ENCODE results near the gene NRF1.
A peak's percentile ranks its signal among the peaks of the same experiment; 100 is the strongest.

The NRF1 gene

DNA sequence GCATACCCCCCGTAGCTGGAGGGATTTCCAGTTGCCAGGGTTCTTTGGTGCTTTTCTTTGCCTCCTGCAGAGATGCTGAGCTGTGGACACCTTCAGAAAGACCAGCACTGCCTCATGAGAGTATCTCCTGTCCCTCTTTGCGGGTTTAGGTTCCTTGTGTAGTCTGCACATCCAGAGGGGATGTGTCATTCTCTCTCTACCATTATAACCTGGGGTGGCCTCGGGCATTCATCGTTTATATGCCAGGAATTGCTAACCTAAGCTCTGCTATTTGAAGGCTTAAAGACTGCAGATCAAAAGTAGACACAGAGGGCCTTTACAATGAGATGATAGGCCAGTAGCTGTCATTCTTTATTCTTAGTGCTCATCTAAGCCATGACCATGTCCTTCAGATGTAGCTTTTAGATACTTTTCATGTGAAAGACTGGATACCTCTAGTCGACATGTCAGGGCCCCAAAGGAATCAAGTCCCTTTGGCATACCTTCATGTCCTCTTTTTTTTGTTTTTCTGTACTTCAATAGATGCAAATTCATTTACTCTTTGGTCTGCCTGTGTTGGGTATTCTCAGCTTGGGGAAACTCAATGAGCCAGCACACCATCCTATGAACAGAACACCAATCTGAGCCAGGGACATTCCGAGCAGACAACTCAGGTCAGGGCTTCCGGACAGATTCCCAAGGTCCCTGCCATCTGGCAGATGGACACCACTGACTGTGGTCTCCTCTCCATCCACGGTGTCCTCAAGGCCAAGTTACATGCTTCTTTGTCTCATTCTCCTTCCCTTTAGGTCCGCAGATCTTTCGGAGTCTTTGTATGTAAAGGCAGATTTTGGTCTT, 129.3 kb downstream of the NRF1 start:
- DNase-seq (ENCODE audit: low spot score) = no peak

- DNase-seq (ENCODE audit: low spot score) = no peak
Measured at GRCh38 chr7:129741743-129742213, 130.3 kb downstream of the NRF1 start.

DNA sequence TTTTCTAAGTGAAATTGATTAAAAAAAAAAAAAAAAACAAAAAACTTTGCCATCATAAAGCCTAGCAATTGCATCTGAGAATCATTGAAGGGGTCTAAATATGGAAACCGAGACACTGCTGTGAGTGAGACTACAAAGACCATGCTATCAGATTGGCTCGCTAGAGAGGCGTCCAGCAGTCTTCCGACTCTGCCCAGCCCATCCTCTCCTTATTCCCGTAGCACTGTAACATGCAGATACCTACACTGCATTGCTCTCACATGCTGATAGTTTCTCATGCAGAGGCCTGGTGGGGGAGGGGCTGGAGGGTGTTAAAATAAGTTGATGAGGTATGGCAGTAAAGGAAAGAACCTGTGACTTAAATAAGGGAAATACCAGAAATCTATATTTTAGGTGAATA, 130.7 kb downstream of the NRF1 start:
- DNase-seq (ENCODE audit: low spot score) = no peak

DNA sequence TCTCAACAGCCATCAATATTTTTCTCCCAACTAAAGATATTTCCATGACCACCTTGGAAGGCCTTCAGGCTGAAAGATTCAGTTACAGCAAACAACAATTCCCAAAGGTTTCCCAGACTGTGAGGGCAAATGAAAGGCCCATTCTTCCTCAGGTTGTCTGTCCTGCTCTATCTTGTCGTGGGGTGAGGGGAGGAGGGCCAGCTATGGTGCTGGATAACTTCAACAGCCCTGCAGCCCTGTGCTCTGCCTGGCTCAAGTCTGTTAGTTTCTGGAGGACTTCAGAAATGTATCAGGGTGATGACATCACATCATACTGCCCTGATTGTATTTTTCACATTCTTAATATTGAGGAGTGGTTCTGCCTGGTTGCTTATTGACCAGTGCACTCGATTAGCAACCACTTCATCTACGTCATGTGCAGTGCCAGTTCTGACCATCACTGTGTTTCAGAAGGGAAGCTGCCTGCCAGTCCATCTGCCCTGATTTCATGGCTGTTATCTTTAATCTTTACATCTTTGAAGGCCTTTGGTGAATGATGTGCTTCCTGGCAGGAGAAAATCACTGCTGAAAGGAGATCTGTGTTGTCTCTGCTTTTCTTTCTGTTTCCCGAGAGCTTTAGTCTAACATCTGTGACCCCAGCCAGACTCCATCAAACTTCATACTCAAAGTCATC, 135.5 kb downstream of the NRF1 start:
- DNase-seq (ENCODE audit: low spot score) = no peak

DNA sequence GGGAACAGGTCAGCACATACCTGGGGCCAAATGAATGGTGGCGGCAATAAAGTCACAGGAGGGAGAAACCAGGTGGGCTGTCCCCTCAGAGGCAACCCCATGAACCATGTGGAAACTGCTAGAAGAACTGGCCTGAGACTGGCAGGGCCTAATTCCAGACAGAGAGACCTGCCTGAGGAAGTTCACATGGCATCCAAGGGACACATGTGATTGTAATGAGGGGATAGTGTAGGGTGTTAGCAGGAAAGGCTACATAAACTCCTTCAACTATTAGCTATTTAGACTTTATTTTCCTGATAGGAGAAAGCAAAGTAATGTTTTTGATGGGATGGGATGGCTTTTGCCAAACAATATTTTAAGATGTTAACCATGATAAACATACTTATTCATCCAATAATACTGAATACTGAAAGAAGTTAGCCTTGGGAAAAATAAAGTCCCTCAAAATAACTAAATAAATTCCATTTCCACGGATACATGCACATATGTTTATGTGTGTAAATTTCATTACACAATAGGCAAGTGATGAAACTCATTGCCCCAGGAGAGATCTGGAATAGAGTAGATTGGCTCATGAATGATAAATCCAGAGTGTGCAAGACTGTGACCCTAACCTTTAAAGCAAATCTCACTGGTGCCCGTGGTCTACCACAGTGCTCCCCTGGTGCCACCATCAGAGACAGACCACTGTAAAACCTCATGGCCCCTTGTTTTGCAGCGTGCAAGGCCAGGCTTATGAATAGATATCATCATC, 137.0 kb downstream of the NRF1 start:
- DNase-seq (ENCODE audit: low spot score) = no peak

DNA sequence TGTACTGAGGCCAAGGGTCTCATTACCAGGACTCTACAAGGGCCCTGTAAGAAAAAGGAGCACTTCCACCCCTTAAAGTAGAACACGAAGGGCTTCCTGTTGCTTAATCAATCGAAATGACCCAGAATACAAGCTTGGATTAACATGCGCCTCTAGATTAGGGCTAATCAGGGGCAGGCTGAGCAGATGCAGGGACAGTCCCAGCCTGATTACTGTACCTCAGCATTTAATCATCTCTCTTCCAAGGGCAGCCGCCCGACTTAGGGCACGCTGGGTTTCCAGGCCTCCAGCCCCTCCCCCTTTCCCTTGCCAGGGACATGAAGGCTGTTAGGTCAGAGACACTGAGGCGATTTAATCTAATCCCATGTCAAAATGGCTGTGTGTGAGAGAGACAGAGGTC, 138.6 kb downstream of the NRF1 start:
- no peak for DNase-seq (ENCODE audit: low spot score)

DNA sequence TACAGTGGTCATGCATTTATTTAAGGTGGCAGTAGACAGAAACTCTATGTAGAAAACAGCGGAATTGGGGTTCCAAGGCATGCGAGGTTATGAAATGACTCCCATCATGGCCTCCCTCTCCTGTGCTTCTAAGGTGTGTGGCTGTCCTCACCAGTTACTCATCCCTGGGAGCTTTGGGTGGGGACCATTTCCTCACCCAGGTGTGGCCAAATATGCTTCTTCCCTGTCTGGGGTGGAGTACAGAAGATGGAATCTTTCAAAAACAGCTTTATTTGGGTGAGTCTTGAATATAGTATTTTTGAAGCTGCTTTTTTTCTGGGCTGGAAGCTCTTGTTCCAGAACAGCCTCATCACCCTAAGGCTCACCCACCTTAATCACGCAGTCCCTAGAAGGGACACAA, 139.0 kb downstream of the NRF1 start:
- no peak for DNase-seq (ENCODE audit: low spot score)

GRCh38 chr7:129751916-129752315, 140.4 kb downstream of the NRF1 start:
- no peak for DNase-seq (ENCODE audit: low spot score)

DNA sequence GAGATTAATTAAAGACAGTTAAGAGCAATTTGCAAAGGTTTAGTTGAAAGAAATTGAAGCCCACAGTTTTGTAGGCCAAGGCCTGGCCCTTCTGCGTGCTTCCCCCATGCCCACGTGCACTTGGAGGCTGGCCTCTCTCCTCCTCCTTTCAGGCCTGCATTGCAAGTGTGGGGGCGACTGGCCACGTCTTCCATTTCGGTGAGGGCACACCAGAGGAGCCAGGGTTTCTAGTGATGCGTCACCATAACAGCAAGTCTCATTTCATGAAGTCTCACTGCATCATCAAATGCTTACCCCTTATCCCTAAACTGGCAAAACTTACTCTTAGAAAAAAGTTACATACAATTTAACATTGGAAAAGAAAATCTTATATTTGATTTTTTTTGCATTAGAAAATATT, 141.2 kb downstream of the NRF1 start:
- no peak for DNase-seq (ENCODE audit: low spot score)

DNA sequence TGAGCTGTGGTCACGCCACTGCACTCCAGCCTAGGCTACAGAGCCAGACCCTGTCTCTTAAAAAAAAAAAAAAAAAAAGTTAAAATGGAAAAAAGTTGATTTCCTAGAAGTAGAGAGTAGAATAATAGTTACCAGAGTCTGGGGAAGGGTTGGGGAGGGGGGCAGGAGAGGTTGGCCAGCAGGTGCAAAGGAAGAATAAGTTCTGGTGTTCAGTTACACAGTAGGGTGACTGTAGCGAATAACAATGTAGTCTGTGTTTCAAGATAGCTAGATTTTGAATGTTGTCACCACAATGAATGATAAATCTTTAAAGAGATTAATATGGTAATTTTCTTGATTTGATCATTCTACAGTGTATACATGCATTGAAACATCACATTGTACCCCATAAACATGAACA, 142.9 kb downstream of the NRF1 start:
- DNase-seq (ENCODE audit: low spot score) = no peak

- no peak for DNase-seq (ENCODE audit: low spot score)
Measured at GRCh38 chr7:129757991-129758390, 146.5 kb downstream of the NRF1 start.

DNA sequence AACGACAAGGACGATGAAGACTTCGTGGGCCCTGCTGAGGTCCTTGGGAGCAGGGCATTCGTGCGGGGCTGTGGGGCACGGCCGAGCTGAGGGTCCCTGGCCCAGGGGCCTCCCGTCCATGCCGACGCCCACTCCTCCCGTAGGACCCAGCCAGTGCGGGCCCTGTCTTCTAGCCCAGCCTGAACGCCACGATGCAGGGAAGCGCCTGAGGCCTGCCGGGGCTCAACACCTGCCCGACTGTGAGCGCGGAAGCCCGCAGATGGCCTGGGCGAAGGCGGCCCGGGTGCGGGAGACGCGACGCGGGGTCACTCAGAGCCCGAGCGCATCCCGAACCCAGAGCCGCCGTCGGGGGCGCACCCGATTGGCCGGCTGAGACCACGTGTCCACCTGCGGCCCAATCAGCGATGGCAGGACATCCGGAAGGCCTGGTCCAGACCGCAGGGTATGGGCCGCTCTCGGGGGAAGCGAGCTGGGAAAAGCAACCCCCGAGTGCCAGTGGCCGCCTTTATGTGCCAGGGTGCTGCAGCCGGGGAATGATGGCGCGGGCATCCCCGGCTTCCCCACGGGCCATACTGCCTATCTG, 151.0 kb downstream of the NRF1 start:
- DNase-seq (ENCODE audit: low spot score) = no peak

GRCh38 chr7:129764247-129765084, 152.9 kb downstream of the NRF1 start:
- no peak for DNase-seq (ENCODE audit: low spot score)

GRCh38 chr7:129765352-129765751, 153.8 kb downstream of the NRF1 start:
- no peak for DNase-seq (ENCODE audit: low spot score)

DNA sequence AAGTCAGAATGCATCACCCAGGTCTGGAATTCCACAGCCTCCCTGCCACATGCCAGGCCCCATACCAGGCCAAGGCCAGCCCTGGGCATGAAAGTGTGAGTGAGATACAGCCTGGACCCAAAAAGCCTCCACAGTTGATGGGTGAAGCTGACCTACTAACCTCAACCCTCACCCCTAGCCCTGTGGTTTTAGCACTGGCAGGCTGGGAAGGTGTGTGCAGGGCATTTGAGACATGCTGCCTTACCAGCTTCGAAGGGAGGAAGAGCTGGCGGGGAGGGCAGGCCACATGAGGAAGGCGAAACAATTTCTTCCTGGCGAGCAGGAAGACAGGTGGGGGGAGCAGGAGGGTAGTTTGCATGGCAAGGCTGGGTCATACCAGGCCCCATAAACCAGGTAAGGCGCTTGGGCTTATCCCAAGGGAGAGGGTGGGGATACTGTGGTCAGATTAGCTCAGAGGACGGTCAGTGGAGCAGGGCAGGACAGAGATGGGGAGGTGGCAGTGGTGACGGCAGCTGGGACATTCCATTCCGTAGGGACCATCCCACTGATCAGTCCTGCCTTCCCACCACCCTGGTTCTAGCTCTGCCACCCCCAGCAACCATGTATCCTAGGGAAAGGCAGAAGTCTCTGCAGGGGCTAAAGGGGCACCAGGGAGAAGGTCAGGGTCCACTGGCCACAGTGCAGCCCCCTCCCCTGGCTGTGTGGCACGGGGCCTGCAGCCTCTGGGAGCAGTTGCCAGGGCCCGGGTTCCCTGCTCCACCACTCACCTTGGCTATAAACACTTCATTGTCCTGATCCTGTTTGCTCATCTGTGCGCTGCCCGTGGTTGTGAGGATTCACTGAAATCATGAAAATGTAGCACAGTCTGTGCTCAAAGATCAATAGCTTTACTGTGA, 155.8 kb downstream of the NRF1 start:
- DNase-seq (ENCODE audit: low spot score) = peak; percentile 17

DNA sequence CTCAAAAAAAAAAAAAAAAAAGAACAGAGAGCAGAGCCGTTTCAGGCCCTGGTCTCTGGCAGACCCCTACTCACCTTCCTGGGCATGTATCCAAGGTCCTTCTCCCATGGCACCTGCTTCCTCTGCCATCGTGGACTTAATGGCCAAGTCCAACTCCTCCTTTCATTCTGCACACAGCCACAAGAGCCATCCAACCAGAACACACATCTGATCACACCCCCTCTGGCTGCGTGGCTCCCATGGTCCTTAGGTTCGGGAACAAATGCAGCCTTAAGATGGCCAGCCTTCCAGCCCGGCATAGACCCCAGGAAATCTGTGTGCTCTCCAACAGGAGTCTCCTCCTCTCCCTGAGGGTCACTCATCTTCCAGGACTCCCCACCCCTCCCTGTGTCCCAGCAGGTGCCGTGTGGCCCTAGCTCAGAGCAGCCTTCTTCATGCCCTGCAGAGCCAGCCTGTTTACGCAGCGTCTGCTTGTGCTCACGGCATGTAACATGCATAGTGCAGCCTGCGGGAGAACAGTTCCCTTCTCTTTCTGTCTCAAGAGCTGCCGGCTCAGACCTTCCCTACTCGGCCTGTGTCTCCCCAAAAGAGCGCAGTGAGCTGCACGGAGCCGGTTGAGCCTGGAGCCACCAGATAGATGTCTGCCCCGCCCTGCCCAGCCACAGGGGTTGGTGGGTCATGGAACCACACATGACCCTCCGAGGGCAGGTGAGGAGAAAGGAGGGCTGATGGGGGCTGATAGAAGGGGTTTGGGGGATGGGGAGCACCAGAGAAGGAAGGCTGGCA, 157.3 kb downstream of the NRF1 start:
- DNase-seq (ENCODE audit: low spot score) = no peak

DNA sequence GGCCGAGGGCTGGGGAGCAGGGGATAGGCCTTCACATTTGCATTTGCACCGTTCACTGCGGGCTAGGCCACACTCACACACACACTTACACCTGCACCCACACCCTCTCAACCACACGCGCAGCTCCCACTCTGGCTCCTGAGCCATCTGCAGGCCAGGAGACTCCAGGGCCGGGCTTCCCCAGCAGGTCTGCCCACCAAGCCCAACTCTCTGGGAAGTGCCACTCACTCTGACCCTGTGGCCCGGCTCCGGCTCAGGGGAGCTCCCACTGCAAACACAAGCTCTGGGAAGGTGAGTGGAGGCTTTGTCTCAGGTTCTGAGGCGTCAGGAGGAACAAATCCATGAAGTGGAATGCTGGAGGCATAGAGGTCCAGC, 157.9 kb downstream of the NRF1 start:
- no peak for DNase-seq (ENCODE audit: low spot score)

DNA sequence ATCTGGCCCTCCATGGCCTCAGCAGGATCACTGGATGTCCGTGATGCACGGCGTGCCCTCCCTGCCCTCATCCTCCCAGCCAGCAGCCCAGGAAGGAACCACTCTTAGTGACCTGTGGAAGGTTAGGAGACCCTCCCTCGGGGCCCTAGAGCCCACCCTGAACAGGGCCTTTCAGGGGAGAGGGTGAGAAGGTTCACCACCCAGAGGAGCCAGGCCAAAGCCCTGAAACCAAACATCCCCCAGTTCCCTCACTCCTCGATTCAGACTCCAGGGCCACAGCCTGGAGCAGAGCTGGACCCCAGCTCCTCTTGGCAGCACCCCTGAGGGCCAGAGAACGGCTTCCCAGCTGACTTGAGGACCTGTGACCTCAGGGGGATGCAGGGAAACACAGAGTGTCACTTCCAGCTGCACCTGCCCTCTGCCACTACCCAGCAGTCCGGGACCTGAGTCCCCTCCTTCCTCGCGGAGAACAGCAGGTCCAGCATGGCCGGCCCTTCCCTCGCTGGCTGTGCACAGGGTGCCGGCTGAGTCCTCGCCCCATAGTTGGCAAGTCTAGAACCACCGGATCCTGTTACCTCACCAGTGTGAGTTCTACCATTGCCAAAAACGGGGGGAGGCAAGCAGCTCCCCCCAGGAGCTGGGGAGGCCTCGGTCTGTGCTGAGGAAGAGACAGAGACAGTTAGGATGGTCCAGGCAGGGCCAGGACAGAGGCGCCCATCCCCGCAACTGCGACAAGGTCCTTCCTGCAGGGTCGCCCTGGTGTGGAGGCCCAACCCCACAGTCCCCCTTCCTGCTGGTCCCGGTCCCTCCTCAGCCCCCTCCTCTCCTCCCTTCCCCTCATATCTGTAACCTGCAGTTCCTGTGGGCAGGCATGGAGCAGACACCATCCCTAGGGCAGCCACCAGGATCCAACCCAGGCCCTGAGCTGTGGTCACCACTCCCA, 158.6 kb downstream of the NRF1 start:
- DNase-seq (ENCODE audit: low spot score) = peak; percentile 8

Data from AG08396 (cell line).